Measurements from ENCODE around the gene ATP11B.

ATP11B gene

DNA sequence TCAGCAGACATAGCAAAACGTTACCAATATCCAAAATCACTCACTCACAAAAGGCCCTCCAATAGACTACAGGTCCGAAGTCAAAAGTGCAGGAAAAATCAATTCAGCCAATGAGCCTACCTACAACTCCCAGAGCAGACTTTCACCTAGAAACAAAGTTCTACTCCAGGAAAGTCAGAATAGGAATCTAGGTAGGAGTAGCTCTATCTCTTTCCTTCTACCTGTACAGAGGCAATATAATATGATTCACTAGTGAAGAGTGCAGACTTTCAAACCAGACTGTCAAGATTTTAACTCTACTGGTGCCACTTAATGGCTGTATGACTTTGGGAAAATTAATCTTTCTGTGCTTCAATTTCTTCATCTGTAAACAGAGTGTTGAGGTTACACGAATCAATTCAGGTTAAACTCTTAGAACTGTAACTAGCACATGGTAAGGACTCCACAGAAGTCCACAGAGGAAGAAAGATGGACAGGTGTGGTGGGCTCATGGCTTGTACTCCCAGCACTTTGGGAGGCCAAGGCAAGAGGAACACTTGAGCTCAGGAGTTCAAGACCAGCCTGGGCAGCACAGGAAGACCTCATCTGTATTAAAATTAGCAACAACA lies 177.6 kb downstream of the ATP11B start:
- H3K9ac ChIP-seq (ENCODE audit: low read length): no peak overlapping the region
- no peaks in the 10 kb centered on the region for H3K36me3 ChIP-seq (ENCODE audit: control insufficient read depth, insufficient read depth, low read length)
- H3K4me3 ChIP-seq (ENCODE audit: low read depth, low read length): no peak overlapping the region
- H3K4me1 ChIP-seq (ENCODE audit: control insufficient read depth, insufficient read depth, low read length): peaks cover 22% of the 10 kb centered on the region
- H3K27ac ChIP-seq (ENCODE audit: low read depth, low read length): no peak overlapping the region
- no peaks in the 10 kb centered on the region for H3K27me3 ChIP-seq (ENCODE audit: control insufficient read depth, insufficient read depth, low read length)
- no peaks in the 10 kb centered on the region for H3K9me3 ChIP-seq (ENCODE audit: control insufficient read depth, insufficient read depth, low read depth, low read length)

Measured in HUES6 (cell line).